Stimulated activated CD4-positive, alpha-beta T cell treated with anti-CD3 and anti-CD28 coated beads, TNF-alpha, amount 100 ng/mL, for 48 hours (primary cell): ENCODE data around the gene PROK1.
"Not testable (repeated sequence)": the region's sequence is repeated elsewhere in the genome, so short reads cannot be mapped to it uniquely, and the experiment has no call there.

ENCODE experiments used
- DNase-seq, 3 donors: peaks; one replicate each; pipeline ENCODE4 v3.0.0-alpha.2; 2020; ENCODE audit warnings: low read depth in 3 of 3

The PROK1 gene

GRCh38 chr1:110433803-110434202 is 17.1 kb upstream of the PROK1 start:
- no peak for DNase-seq

DNA sequence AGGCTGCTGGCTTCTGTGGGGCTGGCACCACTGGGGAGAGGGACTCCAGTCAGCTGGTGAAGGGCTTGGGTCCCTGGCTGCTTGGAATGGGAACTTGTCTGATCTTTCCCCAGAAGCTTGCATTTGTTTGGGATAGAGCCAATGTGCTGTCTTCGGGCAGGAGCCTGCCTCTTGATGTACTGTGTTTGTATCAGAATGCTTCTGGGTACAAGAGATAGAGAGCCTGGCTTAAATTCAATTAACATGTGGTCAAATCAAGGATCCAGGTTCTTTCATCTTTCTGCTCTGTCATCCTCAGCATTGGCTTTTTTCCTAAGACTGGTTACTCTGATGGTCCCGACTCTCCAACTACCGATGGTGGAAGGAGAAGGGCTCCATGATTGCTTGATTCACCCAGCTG is 16.0 kb upstream of the PROK1 start:
- DNase-seq: no peak

DNA sequence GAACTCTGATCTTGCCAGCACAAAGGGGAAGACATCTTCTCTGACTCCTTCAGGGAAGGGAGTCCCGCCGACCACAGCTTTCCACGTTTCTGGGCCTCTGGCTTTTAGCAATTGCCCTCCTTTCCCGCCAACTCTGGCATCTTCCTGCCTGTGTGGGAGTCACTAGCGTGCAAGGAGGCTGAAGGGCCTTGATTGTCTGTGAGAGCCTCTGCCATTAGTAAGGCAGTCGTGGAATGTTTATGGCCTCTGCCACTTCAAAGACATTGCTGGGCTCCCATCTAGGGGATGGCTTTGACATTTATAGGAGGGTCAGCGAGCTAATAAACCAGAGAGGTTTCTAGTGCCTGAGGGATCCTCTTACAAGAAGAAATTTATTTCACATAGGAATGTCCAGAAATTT is 14.3 kb upstream of the PROK1 start:
- no peak for DNase-seq

GRCh38 chr1:110437645-110438299 is 13.2 kb upstream of the PROK1 start:
- DNase-seq: not testable (repeated sequence)

- DNase-seq: no peak
Observed at GRCh38 chr1:110438893-110439292, 12.1 kb upstream of the PROK1 start.

DNA sequence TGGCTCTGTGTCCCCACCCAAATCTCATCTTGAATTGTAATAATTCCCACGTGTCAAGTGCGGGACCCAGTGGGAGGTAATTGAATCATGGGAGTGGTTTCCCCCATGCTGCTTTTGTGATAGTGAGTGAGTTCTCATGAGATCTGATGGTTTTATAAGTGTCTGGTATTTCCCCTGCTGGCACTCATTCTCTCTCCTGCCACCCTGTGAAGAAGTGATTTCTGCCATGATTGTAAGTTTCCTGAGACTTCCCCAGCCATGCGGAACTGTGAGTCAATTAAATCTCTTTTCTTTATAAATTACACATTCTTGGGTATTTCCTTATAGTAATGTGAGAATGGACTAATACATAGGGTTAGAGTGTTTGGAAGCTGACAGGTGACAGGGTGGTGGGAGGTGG is 11.1 kb upstream of the PROK1 start:
- DNase-seq: not testable (repeated sequence)

- no peak for DNase-seq
Observed at GRCh38 chr1:110440877-110441276, 10.1 kb upstream of the PROK1 start.

GRCh38 chr1:110441888-110442287 is 9.1 kb upstream of the PROK1 start:
- DNase-seq: no peak

DNA sequence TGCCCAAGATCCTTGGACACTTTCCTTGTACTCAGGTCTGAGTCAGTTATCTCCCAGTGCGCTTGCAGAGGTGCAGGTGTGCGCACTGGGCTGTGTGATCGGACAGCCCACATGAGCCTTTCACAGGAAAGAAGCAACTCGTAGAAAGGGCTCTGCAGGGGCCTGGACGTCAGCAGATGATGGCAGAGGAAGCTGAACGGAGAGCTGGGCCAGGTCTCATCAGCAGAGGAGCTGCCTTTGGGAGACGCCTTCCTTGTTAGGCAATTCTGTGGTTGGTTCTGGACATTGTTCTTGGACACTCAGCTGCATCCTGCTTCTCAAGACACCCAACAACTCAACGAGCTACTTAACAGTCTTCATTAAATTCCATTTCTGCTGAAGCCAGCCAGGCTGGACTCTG is 7.5 kb upstream of the PROK1 start:
- no peak for DNase-seq

- no peak for DNase-seq
Observed at GRCh38 chr1:110444561-110444960, 6.4 kb upstream of the PROK1 start.

- DNase-seq: no peak
Observed at GRCh38 chr1:110449661-110450651, 993 bp upstream of the PROK1 start.

DNA sequence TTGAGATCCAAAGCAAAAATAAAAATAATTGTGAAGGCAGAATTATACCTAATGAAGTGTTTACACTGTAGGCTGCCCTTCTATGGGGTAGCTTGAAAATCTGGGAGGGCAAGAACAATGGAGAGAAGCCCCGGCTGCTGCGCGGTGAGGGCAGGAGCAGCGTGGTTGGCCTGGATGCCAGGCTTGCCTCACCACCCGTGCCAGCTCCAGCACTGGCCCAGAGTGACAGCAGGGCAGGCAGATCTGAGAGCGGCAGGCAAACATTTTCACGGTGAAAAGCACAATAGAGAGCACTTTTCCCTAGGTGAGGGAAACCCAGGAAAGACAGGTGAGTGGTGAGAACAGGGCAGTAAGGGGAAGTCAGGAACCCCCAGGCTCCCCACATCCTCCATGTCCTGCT is 1.4 kb downstream of the PROK1 start:
- no peak for DNase-seq

GRCh38 chr1:110453829-110454228 is 2.9 kb downstream of the PROK1 start:
- DNase-seq: no peak

DNA sequence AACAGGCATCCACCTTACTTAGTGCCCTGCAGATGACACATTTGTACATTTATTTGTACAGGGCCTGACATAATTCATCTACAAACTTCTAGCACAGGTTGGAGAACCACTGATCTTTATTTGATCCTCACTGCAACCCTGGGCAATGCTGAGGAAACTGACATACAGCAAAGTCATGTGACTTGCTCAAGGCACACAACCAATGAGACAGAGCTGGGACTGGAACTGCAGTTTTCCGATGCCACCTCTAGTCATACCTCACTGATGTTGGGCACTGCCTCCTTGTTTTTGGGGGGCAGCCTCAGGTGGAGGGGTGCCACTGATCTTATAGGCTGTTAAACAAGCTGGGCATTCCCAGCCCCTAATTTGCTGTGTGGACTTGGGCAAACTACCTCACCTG is 3.4 kb downstream of the PROK1 start:
- DNase-seq: no peak

DNA sequence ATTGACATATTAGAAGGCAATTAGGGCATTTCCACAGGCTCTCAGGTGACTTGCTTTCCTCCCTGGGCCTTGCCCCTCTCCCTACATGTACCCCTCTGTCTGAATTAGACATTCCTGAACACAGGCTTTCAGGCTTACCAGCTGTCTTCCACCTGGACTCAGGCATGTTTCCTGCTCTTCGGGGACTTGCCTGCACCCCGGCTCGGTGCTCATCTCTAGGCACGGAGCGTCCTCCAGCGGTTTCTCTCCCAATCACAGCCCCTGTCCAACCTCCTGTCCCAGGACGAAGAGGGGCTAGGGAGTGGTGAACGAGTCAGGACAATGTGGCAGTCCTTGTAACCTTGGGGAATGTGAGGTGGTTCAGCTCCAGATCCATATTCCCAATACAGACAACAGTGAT is 4.2 kb downstream of the PROK1 start:
- DNase-seq: no peak

DNA sequence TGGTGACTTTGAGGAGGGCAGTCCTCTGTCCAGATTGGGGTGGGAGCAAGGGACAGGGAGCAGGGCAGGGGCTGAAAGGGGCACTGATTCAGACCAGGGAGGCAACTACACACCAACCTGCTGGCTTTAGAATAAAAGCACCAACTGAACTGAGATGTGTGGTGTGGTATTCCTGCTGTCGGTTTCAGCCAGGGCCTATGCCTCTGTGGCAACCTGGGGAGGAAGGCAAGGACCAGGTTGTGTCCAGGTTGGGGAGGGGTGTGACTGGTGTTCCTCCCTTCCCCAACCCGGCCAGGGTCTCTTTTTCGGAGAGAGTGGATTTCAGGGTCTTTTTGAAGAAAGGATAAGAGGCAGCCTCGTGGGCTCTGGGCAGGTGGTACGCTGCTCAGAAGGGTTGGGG is 6.3 kb downstream of the PROK1 start:
- no peak for DNase-seq

GRCh38 chr1:110460253-110461220 is 9.6 kb downstream of the PROK1 start:
- DNase-seq: peak; percentile 68 to 71 (median 68)

GRCh38 chr1:110462093-110462492 is 11.1 kb downstream of the PROK1 start:
- no peak for DNase-seq

- DNase-seq: no peak
Observed at GRCh38 chr1:110462964-110463363, 12.0 kb downstream of the PROK1 start.

- DNase-seq: no peak
Observed at GRCh38 chr1:110463725-110464124, 12.8 kb downstream of the PROK1 start.

DNA sequence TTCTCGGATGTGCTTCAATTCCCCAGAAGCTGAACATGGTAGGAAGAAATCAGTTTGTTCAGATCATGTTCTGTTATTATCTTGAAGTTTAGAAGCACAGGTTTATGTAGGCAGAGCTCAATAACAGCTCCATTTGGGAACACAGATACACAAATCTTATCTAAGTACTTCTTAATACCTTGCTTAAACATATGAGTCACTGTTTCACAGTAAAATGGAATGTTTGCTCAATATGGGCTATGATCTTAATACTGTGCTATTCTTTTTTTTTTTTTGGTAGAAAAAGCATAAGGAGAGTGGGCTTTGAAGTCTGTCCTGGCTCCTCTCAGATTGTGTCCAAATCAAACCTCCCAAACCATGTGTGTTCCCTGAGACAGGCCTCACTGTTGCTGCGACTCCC is 13.4 kb downstream of the PROK1 start:
- DNase-seq: no peak
